Stimulated activated CD8-positive, alpha-beta memory T cell treated with anti-CD3 and anti-CD28 coated beads, Interleukin-4, amount 100 ng/mL, for 48 hours (primary cell): ENCODE results near the gene GSG1L.

Experiments
- DNase-seq: peaks from one replicate; pipeline ENCODE4 v3.0.0-alpha.2; 2020

Gene GSG1L

GRCh38 chr16:27932542-27933135, 130.9 kb downstream of the GSG1L start:
- no peak for DNase-seq

- DNase-seq: no peak
These were observed 133.7 kb downstream of the GSG1L start for GRCh38 chr16:27929818-27930217.

GRCh38 chr16:27928542-27928941, 135.0 kb downstream of the GSG1L start:
- no peak for DNase-seq

GRCh38 chr16:27927266-27927901, 136.1 kb downstream of the GSG1L start:
- DNase-seq: no peak

GRCh38 chr16:27925612-27926011, 137.9 kb downstream of the GSG1L start:
- no peak for DNase-seq

- no peak for DNase-seq
These were observed 138.9 kb downstream of the GSG1L start for GRCh38 chr16:27924411-27925118.

GRCh38 chr16:27923751-27924150, 139.8 kb downstream of the GSG1L start:
- no peak for DNase-seq

GRCh38 chr16:27922433-27922832, 141.1 kb downstream of the GSG1L start:
- DNase-seq: no peak

GRCh38 chr16:27921134-27921533, 142.4 kb downstream of the GSG1L start:
- no peak for DNase-seq

- DNase-seq: no peak
These were observed 143.1 kb downstream of the GSG1L start for GRCh38 chr16:27920391-27920891.

- no peak for DNase-seq
These were observed 144.8 kb downstream of the GSG1L start for GRCh38 chr16:27918755-27919154.

GRCh38 chr16:27917949-27918348, 145.6 kb downstream of the GSG1L start:
- no peak for DNase-seq

- no peak for DNase-seq
These were observed 152.0 kb downstream of the GSG1L start for GRCh38 chr16:27911486-27911885.

- DNase-seq: no peak
These were observed 156.0 kb downstream of the GSG1L start for GRCh38 chr16:27907457-27907972.

GRCh38 chr16:27906883-27907282, 156.6 kb downstream of the GSG1L start:
- no peak for DNase-seq

- DNase-seq: no peak
These were observed 160.4 kb downstream of the GSG1L start for GRCh38 chr16:27903046-27903655.

- no peak for DNase-seq
These were observed 161.0 kb downstream of the GSG1L start for GRCh38 chr16:27902551-27902950.

GRCh38 chr16:27901956-27902355, 161.6 kb downstream of the GSG1L start:
- DNase-seq: no peak

GRCh38 chr16:27899736-27900135, 163.8 kb downstream of the GSG1L start:
- DNase-seq: no peak

- no peak for DNase-seq
These were observed 169.1 kb downstream of the GSG1L start for GRCh38 chr16:27894386-27894785.

GRCh38 chr16:27892879-27893278, 170.6 kb downstream of the GSG1L start:
- no peak for DNase-seq

GRCh38 chr16:27890866-27891265, 172.6 kb downstream of the GSG1L start:
- DNase-seq: no peak

GRCh38 chr16:27890006-27890405, 173.5 kb downstream of the GSG1L start:
- no peak for DNase-seq
